Small intestine (tissue), 7 donors: ENCODE data around the gene ZNF317. TPM values are rescaled to one million over a fixed set of nuclear protein-coding genes. Genes with fewer than 3 reads are reported as not detected.
"Not testable (repeated sequence)": the region's sequence is repeated elsewhere in the genome, so short reads cannot be mapped to it uniquely, and the experiment has no call there.

Source experiments
- DNase-seq, 2 donors: peaks; one replicate each; pipeline versions ENCODE4 v3.0.0 to v3.0.0-alpha.2; 2013
- FAIRE-seq: peaks from 2 replicates; lab custom pipeline; 2012; peaks lifted over from hg19 to GRCh38; lab: Jason Lieb, UNC
- H3K27ac ChIP-seq, 3 donors: one replicate each; pipeline ENCODE4 v1.5.1; 2013; ENCODE audit warnings: low read length in 2 of 3, mild to moderate bottlenecking in 2 of 3, control low read depth in 1 of 3, inconsistent platforms in 1 of 3, low read depth in 1 of 3, moderate library complexity in 1 of 3
- H3K27me3 ChIP-seq, 3 donors: one replicate each; pipeline ENCODE4 v1.6.1; 2013; ENCODE audit warnings: low read length in 3 of 3, inconsistent platforms in 1 of 3; ENCODE audit not compliant: control insufficient read depth in 3 of 3, insufficient read depth in 3 of 3
- H3K36me3 ChIP-seq, 3 donors: one replicate each; pipeline ENCODE4 v1.6.1; 2013; ENCODE audit warnings: low read length in 3 of 3, inconsistent platforms in 1 of 3, low read depth in 1 of 3, mild to moderate bottlenecking in 1 of 3, moderate library complexity in 1 of 3; ENCODE audit not compliant: control insufficient read depth in 3 of 3, insufficient read depth in 2 of 3
- H3K4me1 ChIP-seq, 3 donors: one replicate each; pipeline ENCODE4 v1.6.1; 2013; ENCODE audit warnings: low read length in 2 of 3, inconsistent platforms in 1 of 3, low read depth in 1 of 3, mild to moderate bottlenecking in 1 of 3, moderate library complexity in 1 of 3; ENCODE audit not compliant: control insufficient read depth in 3 of 3, insufficient read depth in 2 of 3
- H3K4me3 ChIP-seq, 3 donors: one replicate each; pipeline ENCODE4 v1.5.1; 2013; ENCODE audit warnings: low read length in 3 of 3, control low read depth in 1 of 3, inconsistent platforms in 1 of 3, low read depth in 1 of 3, mild to moderate bottlenecking in 1 of 3, moderate library complexity in 1 of 3
- H3K9me3 ChIP-seq, 2 donors: one replicate each; pipeline ENCODE4 v1.6.1; 2013; ENCODE audit warnings: low read depth in 1 of 2, low read length in 1 of 2; ENCODE audit not compliant: control insufficient read depth in 2 of 2, insufficient read depth in 1 of 2
- WGBS, 3 donors: extraction: QIAGEN DNeasy Blood & Tissue Kit; methylation state at CpG; one replicate each; pipeline ENCODE4 v1.1.7; 2013; 5-methylcytosine and 5-hydroxymethylcytosine counted together
- polyA plus RNA-seq, 4 donors: library from polyadenylated mRNA; stranded (reverse) in 3 of 4; unstranded in 1 of 4; fragments of 200-250 nt in 3 of 4; fragments of 120-200 nt in 1 of 4; gene quantifications; one replicate each; pipeline versions ENCODE4 v1.2.1 to v1.2.3, GENCODE V29; 2013
- donor health status: healthy with polysubstance abuse.
- donor health status: control.
- donor health status: control.
- donor health status: Bipolar disorder and iron deficiency.
- donor health status: healthy.

The ZNF317 gene
- polyA plus RNA-seq, 4 donors = 15.2 to 35.1 (median 29.8) TPM

DNA sequence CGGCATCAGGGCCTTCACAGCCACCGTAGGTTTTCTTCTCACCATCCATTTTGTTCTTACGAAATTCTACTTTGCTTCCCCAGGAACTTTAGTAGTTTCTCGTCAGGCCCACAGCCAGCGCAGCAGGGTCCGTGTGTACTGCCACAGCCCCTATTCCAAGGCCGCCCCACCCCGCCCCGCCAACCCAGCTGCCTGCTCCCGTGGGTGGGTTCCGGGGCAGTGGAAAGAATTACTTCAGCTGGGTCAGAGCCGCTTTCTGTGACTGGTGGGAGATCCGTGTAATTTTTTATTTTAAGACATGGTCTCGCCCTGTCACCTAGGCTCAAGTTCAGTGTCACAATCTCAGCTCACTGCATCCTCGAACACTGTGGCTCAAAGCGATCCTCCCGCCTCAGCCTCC is 42.8 kb downstream of the ZNF317 start:
- DNase-seq (no peak), FAIRE-seq (no peak)
- 93 to 94% (median 93%) methylated on average over 17 of the region's 17 CpGs for WGBS, 3 donors
- no peak overlapping the region for H3K27ac ChIP-seq
- H3K27me3 ChIP-seq = no peaks in the 10 kb centered on the region
- peaks cover 0 to 6% of the 10 kb centered on the region in 2 donors for H3K9me3 ChIP-seq
- H3K4me3 ChIP-seq = no peak overlapping the region
- H3K4me1 ChIP-seq = no peaks in the 10 kb centered on the region
- H3K36me3 ChIP-seq = no peaks in the 10 kb centered on the region

DNA sequence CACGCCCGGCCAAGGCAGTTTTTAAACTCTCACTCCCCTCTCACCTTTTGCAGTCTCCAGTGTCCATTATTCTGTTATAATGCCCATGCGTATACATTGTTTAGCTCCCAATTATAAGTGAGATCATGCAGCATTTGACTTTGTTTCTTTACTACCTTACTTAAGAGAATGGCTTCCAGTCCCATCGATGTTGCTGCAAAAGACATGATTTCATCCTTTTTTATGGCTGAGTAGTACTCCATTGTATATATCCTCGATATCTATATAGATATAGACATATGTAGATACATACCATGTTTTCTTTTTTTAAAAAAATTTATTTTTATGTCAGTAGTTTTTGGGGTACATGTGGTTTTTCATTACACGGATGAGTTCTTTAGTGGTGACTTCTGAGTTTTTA is 47.0 kb downstream of the ZNF317 start:
- H3K27me3 ChIP-seq = no peaks in the 10 kb centered on the region
- no peak overlapping the region for H3K4me3 ChIP-seq
- 58 to 76% (median 73%) methylated on average over 6 of the region's 6 CpGs for WGBS, 3 donors
- no peaks in the 10 kb centered on the region for H3K4me1 ChIP-seq
- H3K27ac ChIP-seq = no peak overlapping the region
- H3K9me3 ChIP-seq = peaks cover 0 to 9% of the 10 kb centered on the region in 2 donors
- FAIRE-seq (no peak), DNase-seq (no peak)
- H3K36me3 ChIP-seq = no peaks in the 10 kb centered on the region

DNA sequence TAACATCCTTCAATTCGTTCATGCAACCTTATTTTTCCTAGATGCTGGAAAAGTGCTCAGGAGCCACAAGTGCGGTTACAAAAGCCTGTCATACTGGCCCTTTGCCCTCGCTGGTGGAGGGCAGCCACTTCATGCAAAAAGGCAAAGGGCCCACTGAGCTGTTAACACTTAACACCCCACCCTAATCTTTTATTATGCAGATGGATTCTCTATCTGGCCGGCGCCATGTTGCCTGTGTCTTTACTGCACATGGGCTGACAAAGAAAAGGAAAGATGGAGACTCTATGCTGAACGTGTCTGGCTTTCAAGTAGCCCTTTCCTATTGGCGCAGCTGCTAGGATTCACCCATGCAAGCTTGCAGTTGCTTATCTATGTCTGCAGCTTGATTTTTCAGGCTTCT is 49.3 kb downstream of the ZNF317 start:
- DNase-seq (no peak), FAIRE-seq (no peak)
- Histone ChIP-seq H3K9me3 (peaks cover 0 to 9% of the 10 kb centered on the region in 2 donors), H3K36me3 (no peaks in the 10 kb centered on the region), H3K4me1 (no peaks in the 10 kb centered on the region), H3K27ac (no peak overlapping the region), H3K27me3 (no peaks in the 10 kb centered on the region), H3K4me3 (no peak overlapping the region)
- 62 to 83% (median 75%) methylated on average over 7 of the region's 7 CpGs for WGBS, 3 donors

DNA sequence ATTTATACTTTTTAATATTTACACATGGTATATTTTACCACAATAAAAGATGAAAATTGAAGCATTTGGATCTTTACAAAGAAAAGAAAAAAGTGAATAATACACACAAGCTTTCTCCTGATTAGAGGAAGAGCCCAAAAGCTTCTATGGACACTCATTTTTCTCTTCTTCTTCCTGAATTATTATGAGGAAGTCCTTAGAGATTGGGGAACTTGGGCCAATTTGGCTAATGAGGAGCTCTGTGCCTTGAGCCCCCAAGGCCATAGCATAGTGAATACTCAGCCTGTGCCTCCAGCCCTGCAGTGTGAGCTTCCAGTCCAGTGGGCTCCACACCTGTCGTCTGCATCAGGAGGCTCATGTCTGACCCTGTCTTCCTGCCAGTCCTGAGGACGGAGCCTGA is 57.8 kb downstream of the ZNF317 start:
- not testable (repeated sequence) for H3K27me3 ChIP-seq, H3K27ac ChIP-seq, DNase-seq, H3K4me3 ChIP-seq, H3K36me3 ChIP-seq, FAIRE-seq, H3K4me1 ChIP-seq, H3K9me3 ChIP-seq
- 67 to 87% (median 83%) methylated on average over 1 to 2 of the region's 2 CpGs for WGBS, 3 donors

DNA sequence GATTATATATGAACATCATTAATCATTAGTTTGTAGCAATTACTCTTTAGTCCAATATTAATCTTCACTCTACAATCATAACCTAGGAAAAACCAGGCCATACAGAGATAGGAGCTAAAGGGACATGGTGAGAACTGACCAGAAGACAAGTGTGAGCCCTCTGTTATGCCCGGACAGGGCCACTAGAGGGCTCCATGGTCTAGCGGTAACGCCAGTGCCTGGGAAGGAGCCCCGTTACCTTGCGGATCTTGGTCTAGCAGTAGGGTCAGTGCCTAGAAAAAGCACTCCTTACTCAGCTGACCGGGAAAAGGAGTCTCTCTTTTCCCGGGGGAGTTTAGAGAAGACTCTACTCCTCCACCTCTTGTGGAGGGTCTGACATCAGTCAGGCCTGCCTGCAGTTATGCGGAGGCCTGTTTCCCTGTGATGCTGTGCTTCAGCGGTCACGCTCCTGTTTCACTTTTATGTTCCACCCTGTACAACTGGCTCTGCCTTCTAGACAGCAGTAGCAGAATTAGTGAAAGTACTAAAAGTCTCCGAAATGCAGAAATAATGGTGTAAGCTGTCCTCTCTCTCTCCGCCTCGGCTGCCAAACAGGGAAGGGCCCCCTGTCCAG is 65.4 kb downstream of the ZNF317 start:
- 32 to 33% (median 32%) methylated on average over 13 of the region's 13 CpGs for WGBS, 3 donors

More for the DNA sequence above, 65.4 kb downstream of the ZNF317 start:
- H3K36me3 ChIP-seq = no peaks in the 10 kb centered on the region
- no peaks in the 10 kb centered on the region for H3K9me3 ChIP-seq
- FAIRE-seq = no peak
- no peak overlapping the region for H3K4me3 ChIP-seq
- DNase-seq = peak; percentile 60 to 61
- no peak overlapping the region for H3K27ac ChIP-seq
- H3K27me3 ChIP-seq = no peaks in the 10 kb centered on the region
- H3K4me1 ChIP-seq = no peaks in the 10 kb centered on the region

Other genes with a start within 250 kb of the ZNF317 start
- gene MUC16, start 130.0 kb upstream of the ZNF317 start, polyA plus RNA-seq = under 1 TPM in 1 of 4 donors, not detected in 3; under 0.01 TPM
- gene OR1M1, start 53.3 kb upstream of the ZNF317 start, polyA plus RNA-seq = not detected
- not detected for gene OR7G2, start 32.9 kb upstream of the ZNF317 start, polyA plus RNA-seq
- gene OR7G1, start 24.6 kb upstream of the ZNF317 start, polyA plus RNA-seq = not detected
- not detected for gene OR7G3, start 13.4 kb upstream of the ZNF317 start, polyA plus RNA-seq
- gene OR7D2, start 38.6 kb downstream of the ZNF317 start, polyA plus RNA-seq = under 1 TPM in 2 of 4 donors, not detected in 2; 0.01 to 0.04 TPM
- gene OR7D4, start 79.2 kb downstream of the ZNF317 start, polyA plus RNA-seq = not detected
- gene OR7E24, start 110.5 kb downstream of the ZNF317 start, polyA plus RNA-seq = not detected
- gene ZNF699, start 169.4 kb downstream of the ZNF317 start, polyA plus RNA-seq = 1 to 10 TPM in 3 of 4 donors, under 1 TPM in 1; 0.22 to 3.8 (median 1.4) TPM
- 1 to 10 TPM; 3.8 to 9.9 (median 7.1) TPM for gene ZNF559, start 183.8 kb downstream of the ZNF317 start, polyA plus RNA-seq
- gene ZNF177, start 222.6 kb downstream of the ZNF317 start, polyA plus RNA-seq = 1 to 10 TPM in 2 of 4 donors, under 1 TPM in 1, not detected in 1; 0.27 to 2.6 (median 1.0) TPM